ENCODE results near the gene HAGHL.

DNA sequence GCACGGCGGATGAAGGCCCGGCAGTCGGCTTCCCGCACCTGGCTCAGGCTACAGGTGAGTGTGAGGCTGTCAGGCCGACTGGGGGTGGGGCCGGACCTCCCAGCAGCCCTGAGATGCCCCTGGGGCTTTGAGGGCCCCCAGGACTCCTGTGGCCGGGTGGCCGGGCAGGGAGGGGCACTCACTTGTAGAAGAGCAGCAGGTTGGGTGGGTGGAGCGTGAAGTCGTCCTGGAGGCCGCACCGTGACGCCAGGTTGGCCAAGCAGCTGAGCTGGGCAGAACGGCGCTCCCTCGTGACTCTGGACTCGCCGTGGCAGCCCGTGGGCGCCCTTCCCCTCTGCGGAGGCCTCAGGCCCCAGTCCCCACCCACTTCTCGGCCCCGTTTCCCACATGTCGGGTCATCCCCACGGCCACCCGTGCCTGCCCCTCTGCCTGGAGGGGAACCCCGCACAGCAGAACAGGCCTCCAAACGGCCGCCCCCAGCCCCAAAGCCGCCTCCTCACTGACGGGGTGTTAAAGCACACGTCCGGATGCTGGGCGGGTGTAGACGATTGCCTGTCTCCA, 48.4 kb downstream of the HAGHL start:
- TF ChIP-seq, protein P1, sequence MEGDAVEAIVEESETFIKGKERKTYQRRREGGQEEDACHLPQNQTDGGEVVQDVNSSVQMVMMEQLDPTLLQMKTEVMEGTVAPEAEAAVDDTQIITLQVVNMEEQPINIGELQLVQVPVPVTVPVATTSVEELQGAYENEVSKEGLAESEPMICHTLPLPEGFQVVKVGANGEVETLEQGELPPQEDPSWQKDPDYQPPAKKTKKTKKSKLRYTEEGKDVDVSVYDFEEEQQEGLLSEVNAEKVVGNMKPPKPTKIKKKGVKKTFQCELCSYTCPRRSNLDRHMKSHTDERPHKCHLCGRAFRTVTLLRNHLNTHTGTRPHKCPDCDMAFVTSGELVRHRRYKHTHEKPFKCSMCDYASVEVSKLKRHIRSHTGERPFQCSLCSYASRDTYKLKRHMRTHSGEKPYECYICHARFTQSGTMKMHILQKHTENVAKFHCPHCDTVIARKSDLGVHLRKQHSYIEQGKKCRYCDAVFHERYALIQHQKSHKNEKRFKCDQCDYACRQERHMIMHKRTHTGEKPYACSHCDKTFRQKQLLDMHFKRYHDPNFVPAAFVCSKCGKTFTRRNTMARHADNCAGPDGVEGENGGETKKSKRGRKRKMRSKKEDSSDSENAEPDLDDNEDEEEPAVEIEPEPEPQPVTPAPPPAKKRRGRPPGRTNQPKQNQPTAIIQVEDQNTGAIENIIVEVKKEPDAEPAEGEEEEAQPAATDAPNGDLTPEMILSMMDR (conservative IDR thresholded peaks at IDR 0.05; ENCODE audit: low read length): no peak
- no peak for TF ChIP-seq EZH2phosphoT487 (IDR thresholded peaks at IDR 0.05; ENCODE audit: borderline replicate concordance)

All from Loucy (cell line).